Activated CD4-positive, alpha-beta T cell treated with anti-CD3 and anti-CD28 coated beads for 24 hours (primary cell): Measurements from ENCODE around the gene DMTF1.

Experiments
- DNase-seq, 2 donors: peaks; one replicate each; pipeline ENCODE4 v3.0.0-alpha.2; 2020; ENCODE audit warnings: low read depth in 2 of 2

DMTF1 gene

DNA sequence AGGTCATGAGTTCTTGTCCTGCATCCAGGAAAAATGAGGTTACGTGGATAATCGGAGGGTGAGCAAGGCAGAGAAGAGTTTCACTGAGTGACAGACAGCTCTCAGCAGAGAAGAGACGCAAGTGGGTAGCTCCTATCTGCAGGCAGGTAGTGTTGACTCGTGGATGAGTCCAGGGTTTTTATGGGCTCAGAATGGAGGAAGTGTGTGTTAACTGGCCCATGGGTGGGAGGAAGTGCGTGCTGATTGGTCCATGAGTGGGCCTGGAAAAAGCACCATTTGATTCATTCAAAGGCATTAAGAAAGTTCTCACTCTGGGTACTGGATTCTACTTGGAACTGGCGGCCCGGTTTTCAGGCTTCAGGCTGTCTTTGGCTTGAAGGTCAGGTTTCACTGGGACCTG lies 4.8 kb upstream of the DMTF1 start:
- DNase-seq: no peak

DNA sequence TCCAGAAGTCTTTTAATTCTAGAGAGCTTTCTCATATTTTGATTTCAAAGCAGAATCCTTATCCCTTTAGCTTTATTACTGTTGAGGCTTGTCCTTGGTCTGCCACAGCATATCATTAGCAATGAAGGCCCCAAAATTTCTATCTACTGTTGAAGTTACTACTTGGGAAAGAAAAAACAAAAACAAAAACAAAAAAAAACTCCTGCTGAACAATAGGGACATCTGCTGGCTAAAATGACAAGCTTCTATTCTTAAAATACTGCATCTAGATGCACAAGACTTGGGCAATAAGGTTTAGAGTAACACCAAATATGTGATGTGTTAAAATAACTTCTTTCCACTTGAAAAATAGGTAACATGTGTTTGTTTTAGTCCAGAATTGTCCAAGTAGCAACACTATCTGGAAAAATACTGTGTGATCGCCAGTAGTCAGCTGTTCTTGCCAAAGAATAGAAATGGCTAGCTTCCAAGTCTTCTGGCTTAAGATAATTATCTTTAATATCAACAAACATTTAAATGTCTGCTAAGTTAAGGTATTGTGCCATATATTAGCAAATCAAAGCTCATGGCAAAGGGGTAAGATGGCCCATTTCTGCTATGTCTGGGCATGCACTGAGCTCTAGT lies 3.8 kb upstream of the DMTF1 start:
- no peak for DNase-seq

DNA sequence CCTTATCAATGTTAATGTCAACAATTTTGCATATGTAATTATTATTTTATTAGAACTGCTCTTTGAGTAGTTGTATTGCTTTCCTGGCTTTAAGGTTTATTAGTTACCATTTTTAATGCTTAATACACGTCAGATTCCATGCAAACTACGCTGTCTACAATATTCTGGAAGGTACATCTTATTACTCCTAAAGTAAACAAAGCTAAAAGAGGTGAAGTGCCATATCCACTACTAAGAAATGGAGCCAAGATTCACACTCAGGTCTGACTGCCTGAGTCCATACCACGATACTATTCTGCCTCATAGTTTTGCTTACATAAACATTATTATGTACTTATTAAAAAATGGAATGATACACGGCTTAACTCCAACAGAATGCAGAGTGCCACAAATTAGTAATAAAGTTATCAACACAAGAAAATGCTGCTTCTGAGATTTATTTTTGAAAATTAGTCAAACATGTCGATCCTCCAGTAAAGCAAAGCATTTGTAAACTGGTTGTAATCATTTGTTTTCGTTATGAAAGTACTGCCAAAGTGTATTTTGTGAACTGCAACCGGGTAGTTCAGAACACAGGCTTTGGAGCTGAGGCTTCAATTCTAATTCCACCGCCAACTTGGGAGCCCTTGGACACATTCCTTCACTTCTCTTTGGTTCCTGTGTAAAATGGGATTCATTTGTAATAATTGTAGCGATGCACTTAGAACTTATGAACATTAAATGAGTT lies 1.1 kb upstream of the DMTF1 start:
- DNase-seq: no peak

DNA sequence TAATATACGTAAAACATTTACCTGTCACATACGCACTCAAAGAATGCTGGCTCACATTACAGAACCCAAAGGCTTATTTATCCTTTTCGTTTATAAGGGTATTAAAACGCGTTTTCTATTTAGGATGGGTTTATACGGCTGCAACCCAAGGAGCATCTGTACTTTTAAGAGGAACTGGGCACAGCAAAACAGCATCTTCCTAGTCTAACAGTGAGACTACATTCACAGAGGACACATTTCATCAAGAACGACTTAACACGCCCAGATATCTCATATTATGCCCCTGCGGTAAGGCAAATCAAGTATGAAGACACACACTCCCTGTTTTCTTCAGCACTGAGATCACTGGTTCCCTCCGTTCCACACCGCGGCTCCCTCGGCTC lies 533 bp upstream of the DMTF1 start:
- no peak for DNase-seq

DNA sequence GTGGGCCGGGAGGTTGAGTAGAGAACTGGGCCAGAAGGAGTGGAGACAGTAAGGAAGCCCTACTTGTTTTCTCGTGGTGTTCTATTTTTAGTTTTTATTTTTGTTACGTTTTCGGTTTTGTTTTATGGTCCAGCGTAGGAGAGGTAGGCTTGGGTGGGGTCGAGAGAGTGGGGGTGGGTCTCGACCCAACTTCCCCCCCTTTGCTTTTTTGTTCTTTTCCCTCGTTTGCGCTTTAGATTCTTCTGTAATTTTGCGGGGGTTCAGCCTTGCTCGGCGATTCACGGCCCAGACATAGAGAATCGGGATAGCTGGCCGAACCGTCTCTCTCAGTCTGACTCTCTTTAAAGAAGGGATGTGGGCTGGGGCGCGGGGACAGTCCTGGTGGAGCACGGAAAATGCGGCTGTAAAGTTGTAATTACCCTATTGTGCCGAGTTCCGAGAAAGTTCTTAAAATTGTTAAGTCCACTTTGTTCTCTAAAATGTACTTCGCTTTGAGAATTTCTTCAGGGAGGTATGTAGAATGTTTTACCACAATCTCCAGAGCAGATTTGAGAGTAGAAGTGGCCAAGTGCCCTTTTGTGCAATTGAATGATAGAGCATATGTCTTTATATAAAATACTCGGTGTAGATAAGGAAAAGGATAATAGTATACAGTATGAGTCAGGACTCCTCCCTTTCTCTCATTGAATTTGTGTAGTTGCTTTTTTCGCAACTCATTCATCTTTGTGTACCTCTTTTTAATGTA lies 816 bp downstream of the DMTF1 start:
- DNase-seq: peak in 1 of 2 donors; percentile 17

DNA sequence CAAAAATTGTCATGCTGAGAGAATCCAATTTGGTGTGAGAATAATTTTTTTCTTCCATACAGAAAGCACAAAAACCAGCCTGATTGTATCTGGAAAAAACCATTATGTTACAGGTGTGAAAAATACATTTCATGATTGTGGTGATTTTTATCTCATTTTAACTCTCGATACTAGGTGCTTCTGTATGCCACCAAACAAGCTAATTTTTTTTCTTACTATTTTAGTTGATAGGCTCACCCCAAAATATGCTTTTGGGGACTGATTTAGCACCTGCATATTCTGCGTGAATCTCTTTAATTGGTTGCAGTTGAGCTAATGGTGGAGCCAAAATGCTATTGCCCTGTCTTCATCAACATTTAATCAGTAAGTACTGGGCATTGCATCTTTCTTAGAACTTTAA lies 1.9 kb downstream of the DMTF1 start:
- no peak for DNase-seq

DNA sequence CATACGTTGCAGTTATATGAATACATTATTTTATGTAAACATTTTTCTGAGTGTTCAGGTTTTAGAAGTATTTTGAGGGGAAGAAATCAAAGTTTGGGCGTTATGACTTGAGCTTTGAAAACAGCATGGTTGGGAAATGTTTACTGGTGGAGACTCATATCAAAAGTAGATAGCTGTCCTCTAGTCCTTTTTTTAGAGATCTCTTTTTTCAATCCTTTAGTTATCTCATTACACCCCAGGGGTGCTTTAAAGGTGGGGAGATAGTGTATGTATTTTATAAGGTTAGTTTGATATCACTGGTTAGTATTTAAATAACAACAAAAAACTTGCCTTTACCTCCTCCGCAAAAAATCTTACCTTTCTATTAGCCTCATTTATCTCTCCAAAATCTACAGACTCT lies 2.3 kb downstream of the DMTF1 start:
- DNase-seq: no peak

DNA sequence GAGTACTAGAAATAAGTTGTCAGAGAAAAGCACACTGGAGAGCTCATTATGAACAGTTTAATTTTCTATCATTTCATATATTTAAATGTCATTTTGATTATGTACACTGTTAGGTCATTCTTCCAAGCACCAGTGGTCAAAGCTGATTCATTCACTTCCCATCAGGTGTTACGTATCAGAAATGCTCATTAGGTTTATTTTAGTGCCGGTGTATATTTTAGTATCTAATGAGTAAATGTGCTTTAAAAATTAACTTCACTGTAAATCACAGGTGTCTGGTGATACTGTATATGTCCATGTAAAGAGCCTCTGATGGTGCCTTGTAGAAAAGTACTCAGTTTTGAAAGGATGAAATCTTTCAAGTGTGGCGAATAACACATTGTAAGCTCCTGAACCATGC lies 3.5 kb downstream of the DMTF1 start:
- DNase-seq: no peak

DNA sequence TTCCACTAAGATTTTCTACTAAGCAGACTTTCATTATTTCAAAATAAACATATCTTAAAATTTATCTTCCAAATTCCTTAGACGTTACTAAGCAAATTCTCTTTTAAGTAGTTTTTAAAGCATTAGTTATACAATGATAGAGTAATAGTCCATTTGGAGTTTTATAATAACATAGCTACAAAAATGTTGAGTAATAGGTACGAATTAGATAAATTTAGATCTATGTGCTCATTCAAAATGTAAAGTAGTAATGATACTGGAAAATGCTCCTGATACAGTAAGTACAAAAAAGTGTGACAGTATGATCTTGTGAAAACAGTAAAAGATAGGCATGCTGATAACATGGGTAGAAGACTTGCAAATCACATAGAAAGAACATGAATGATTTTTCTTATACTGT lies 4.5 kb downstream of the DMTF1 start:
- no peak for DNase-seq

DNA sequence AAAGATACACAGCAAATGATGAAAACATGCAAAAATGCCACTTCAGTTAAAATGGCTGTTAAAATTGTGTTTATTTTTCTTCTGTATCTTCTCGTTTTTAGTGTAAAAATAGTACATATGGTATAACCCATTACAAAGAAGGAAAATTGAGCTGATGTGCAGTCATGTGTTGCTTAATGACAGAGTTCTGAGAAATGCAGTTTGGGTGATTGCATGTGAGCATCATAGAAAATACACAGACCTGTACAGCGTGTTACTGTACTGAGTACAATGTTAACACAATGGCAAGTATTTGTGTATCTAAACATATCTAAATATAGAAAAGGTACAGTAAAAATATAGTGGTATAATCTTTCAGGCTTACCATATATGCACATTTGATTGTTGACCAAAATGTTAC lies 7.3 kb downstream of the DMTF1 start:
- DNase-seq: no peak

DNA sequence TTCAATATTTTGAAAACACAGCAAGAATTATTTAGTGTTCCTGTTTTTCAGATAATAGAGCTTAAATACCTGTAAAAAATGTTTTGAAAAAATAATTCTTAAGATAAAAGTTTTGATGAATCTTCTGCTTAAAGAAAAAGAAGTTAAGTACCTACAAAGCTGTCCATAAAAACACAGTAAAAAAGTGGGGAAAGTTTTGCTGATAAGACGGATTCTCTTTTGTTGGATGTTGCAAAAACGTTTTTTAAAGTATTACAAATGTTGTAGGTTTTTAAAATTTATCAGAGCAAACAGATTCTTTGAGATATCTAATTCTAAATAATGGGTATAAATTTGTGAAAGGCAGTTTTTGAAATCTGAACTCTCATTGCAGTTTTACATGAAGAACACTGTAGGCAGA lies 12.2 kb downstream of the DMTF1 start:
- no peak for DNase-seq

DNA sequence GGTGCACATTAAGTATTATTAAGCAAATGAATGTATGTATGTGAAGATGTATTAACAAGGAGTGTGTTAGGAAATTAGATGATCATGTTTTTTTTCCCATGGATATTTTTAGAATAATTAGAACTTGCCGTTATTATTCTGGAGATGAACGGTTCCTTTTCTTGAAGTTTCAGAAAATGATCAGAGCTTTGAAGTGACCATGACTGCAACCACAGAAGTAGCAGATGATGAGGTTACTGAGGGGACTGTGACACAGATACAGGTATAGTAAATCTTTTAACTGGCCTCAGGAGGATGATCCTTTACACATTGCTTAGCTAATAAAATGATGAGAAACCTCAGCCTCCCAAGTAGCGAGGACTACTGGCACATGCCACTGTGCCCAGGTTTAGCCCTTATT lies 18.6 kb downstream of the DMTF1 start:
- DNase-seq: no peak

DNA sequence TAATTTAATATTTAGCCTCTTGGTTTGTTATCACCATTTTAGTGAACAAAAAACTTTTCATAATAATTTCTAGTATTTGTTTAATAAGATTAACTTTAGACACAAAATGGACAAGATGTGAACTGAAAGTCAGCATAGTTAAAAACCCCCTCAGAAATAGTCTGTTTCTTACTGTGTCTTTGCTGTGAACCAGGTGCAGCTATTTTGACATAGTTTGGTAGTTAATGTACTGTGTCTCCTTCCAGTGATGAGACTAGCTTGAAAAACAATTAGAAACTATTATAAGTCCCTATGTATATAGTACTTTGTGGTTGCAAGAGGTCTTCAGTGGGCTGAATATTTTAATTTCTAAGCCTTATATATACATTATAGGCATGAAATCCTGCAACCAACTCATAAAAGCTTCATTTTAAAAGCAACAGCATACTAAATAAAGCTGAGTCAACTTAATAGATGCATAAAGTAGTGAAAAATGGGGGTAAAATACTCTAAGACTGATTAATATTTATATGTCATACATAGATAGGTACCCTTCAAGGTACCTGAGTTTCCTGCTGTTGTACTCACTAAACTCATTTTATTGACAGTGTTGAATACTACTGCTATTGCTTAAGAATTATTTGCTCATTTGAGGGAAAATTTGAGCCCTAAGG lies 19.2 kb downstream of the DMTF1 start:
- no peak for DNase-seq

DNA sequence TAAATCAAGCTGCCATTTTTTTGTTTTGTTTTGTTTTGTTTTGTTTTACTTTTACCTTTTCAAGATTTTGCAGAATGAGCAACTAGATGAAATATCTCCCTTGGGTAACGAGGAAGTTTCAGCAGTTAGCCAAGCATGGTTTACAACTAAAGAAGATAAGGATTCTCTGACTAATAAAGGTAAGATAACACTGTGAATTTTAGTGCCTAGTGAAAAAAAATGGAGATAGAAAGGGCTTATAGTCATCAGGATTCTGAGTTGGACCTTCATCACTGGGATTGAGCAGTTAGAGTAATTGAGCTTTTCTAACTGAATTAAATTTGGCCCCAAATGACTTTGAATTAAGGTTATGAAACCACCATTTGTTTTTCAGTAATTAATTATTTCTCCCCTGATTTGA lies 21.2 kb downstream of the DMTF1 start:
- no peak for DNase-seq

DNA sequence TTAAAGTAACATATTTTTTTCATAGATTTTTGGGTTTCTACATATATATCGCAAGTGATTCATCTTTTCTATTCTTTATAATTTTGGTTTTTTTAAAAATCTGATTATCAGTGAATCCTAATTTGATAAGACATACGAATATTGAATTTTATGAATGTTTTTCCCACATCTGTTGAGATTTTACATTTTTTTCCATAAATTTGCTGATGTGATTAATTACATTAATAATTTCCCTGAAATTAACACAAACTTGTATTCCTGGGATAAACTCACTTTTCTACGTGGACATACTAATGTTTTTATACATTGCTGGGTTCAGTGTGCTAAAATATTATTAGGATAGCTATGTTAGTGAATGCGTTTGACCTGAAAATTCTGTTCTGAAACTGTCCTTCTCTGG lies 26.1 kb downstream of the DMTF1 start:
- DNase-seq: no peak

DNA sequence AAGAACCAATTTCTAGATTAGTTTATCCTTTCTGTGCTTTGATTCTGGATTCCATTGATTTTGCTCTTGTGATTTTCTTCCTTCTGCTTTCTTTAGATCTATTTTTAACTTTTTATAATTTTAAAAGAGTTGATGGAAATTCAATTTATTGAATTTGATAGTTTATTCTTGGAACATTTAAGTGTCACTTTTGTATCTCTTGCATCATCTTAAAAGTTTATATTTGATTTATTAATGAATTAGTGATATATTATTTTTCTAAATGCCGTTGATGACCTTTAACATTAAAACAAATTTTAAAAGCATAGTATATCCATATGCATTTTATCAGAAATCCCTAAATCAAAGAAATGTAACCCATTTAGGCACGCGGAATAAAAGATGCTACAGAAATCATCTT lies 26.9 kb downstream of the DMTF1 start:
- DNase-seq: no peak

DNA sequence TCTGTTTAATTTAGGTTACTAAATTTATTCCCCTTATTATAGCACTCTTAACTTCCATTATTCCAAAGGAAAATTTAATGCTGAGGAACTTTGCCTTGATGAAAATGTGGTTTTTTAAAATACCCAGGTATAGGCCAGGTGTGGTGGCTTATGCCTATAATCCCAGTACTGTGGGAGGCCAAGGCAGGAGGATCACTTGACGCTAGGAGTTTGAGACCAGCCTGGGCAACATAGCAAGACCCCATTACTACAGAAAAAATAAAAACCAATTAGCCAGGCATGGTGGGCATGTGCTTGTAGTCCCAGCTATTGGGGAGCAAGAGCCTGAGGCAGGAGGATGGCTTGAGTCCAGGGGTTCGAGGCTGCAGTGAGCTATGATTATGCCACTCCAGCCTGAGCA lies 34.9 kb downstream of the DMTF1 start:
- DNase-seq: no peak

DNA sequence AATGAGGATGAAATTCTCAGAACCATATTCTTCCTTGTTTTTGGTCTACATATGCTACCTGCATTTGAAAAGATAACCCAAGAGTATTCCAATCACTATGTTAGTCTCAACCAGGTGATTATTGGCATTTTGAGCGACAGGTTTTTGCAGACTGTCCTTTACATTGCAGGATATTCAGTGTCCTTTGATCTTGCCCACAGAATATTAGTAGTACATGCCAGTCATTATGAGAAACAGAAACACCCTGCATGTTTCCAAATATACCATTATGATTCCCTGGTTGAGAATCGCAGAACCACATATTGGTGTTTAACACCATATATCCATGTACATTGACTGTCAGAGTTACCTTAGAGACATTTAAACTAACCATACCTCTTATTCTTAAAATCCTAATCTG lies 36.7 kb downstream of the DMTF1 start:
- DNase-seq: no peak

DNA sequence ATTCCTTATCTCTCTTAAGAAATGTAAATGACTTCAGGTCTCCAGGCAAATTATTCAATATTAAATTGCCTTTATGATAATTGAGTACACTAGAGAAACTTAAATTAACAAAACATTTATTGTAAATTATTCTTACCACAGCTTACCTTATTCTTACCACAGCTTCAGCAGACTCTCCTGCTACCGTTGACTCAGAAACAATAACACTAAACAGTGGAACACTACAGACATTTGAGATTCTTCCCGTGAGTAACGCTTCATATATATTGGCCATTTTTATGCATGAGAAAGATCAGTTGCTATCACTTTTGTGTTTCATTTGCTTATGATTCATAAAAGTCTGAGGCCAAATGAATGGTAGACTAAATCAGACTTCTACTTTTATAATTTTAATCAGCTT lies 38.5 kb downstream of the DMTF1 start:
- DNase-seq: no peak

DNA sequence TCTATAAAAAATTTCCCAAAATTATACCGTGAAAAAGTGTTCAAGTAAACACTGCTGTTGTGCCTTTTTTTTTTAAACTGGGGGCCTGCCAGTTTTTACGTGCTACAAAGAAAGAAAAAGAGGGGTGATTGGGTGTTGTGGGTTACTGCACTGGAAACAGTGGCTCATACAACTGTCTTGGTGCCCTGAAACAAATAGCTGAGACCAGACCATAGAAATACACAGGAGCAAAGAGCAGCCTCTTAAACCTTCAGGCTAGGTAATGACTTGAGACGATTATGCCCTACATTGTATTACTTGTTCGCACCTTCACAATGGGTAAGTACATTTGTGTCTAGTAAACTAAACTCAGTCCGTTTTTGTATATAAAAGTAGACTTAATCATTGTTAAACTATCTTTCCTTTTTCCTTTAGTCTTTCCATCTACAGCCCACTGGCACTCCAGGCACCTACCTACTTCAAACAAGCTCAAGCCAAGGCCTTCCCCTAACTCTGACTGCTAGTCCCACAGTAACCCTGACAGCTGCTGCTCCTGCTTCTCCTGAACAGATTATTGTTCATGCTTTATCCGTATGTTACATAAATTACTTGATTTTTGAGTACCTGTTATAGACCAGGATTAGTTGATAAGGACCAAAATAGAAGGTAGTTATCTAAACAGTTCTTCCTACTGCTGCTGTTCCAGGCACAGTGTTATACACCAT lies 40.7 kb downstream of the DMTF1 start:
- no peak for DNase-seq

DNA sequence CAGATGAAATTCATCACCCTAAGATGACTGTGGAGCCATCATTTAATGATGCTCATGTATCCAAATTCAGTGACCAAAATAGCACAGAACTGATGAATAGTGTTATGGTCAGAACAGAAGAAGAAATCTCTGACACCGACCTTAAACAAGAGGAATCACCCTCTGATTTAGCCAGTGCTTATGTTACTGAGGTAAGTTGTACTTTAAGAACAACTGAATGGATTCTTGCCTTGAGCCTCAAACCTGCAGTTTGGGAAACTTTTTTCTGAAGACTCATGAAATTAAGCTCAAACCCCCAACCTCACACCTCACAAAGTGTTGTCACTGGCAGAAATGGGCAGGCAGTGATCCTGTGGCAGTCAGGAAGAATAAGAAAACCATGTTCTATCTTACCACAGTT lies 41.7 kb downstream of the DMTF1 start:
- no peak for DNase-seq

DNA sequence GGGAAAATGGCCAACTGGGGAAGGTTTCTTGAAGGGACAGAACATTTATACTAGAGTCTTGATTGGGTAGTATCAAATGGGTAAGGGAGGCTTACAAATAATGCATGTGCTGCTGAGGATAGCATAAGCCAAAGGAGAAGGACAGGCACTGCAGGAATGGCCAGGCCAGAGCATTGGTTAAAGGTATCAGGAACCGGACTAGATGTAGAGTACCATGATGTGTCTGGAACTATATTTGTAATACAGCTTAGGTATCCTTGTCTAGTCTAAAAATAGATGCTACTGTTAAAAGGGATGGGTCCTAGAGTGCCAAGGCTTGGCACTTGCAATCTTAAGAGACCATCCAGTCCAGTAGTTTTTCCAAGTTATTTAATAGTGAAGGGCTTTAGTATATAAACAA lies 47.0 kb downstream of the DMTF1 start:
- no peak for DNase-seq
